HG02981 (cell line): Measurements from ENCODE around the gene SLAIN1.
A peak's percentile ranks its signal among the peaks of the same experiment; 100 is the strongest.
"Not testable (repeated sequence)": the region's sequence is repeated elsewhere in the genome, so short reads cannot be mapped to it uniquely, and the experiment has no call there.

Experiments used
- ATAC-seq: cut with Tn5 transposase; IDR thresholded peaks from one replicate; pipeline ENCODE4 v1.9.1; 2021; ENCODE audit warnings: mild to moderate bottlenecking, moderate library complexity; ENCODE audit not compliant: unreplicated experiment

Gene SLAIN1

GRCh38 chr13:77697217-77698103 is at the start of gene SLAIN1:
Gene SLAIN1 (plus strand): TSS chr13:77697687. CDS start chr13:77697914, 227 bp downstream.
- ATAC-seq, result peak; percentile 62

GRCh38 chr13:77650409-77650808 is 47.1 kb upstream of the SLAIN1 start:
- no peak for ATAC-seq

GRCh38 chr13:77653301-77653700 is 44.2 kb upstream of the SLAIN1 start:
- no peak for ATAC-seq

DNA sequence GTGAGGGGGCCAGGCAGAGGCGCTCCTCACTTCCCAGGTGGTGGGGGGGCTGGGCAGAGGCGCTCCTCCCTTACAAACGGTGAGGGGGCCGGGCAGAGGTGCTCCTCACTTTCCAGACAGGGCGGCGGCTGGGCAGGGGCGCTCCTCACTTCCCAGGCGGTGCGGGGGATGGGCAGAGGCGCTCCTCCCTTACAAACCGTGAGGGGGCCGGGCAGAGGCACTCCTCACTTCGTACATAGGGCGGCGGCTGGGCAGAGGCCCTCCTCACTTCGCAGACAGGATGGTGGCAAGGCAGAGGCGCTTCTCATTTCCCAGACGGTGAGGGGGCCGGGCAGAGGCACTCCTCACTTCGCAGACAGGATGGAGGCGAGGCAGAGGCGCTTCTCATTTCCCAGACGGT is 37.5 kb upstream of the SLAIN1 start:
- not testable (repeated sequence) for ATAC-seq

- ATAC-seq, result no peak
Measured at GRCh38 chr13:77660841-77661250, 36.6 kb upstream of the SLAIN1 start.

DNA sequence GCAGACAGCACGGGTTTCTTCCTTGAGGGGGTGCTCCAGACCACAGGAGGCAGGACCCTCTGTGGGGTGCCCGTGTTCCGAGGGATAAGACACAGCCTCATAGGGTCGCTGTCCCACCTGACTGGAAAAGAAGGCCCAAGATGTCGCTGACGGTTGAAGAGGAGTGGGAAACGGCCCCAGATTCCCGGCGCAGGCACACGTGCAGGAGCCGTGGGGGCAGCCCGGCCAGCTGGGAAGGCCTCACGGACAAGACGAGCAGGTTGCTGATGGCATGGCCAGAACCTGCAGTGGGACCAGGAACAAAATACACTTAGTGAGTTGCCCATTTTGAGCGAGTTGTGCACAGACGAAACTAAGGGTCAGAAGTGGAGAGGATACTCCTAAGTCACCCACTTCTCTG is 35.2 kb upstream of the SLAIN1 start:
- not testable (repeated sequence) for ATAC-seq

GRCh38 chr13:77662831-77663230 is 34.7 kb upstream of the SLAIN1 start:
- not testable (repeated sequence) for ATAC-seq

DNA sequence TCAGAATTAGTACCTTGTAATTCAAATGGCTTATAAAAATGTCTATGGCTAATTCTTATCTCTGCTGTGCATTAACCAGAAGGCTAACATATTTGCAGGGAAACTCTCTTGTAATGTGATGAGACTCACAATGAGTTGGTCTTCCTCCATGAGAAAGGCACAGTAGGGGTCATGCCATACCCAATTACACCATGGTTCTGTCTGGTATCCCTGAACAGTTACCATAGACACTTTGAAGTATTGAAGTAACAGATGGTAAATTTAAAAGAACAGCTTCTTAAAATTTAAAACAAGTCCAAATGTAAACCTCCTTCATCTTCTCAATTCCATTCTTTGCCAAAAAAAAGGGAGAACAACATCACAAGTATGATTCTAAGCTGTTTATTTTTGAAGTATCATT is 22.6 kb upstream of the SLAIN1 start:
- no peak for ATAC-seq

DNA sequence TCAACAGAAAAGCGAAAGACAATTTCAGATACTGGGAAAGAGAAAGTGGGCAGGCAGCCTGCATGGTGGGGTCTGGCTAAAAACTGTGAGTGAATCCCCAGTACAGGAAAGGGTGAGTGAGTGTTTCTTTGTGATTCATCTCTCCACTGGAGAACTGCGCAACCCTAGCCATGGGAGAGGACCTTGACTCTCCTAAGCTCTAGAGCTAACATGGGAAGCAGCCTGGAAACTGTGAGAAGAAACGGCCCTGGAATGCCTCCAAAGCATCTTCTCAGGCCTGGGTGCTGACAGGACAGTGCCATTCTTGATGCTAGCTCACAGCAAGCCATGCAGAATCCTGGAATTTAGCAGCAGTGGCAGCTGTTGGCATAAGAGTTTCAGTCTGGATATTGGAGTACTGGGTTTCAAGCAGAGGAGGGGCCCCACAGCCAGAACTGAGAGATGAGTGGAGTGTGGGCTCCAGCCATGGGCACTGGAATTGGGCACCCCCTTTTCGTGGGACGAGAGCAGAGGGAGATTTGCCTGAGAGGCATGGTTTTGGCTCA is 18.7 kb upstream of the SLAIN1 start:
- ATAC-seq, result no peak

- ATAC-seq, result no peak
Measured at GRCh38 chr13:77687799-77688198, 9.7 kb upstream of the SLAIN1 start.

- no peak for ATAC-seq
Measured at GRCh38 chr13:77691871-77692270, 5.6 kb upstream of the SLAIN1 start.

GRCh38 chr13:77692746-77693448 is 4.6 kb upstream of the SLAIN1 start:
- no peak for ATAC-seq

DNA sequence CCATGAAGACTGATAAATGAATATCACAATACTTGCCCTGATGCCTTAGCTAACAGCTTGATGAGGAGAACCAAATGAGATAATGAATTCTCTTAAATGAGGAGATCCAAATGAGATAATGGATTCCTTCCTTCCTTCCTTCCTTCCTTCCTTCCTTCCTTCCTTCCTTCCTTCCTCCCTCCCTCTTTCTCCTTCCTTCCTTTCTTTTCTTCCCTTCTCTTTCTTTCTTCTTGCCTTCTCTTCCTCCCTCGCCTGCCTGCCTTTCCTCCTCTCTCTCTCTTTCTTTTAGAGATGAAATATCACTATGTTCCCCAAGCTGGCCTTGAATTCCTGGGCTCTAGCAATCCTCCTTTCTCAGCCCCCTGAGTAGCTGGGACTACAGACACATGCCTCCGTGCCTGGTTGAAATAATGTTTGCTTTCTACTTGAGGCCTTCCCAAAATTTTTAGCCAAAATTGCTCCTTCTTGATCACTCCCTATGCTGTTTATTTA is 4.0 kb upstream of the SLAIN1 start:
- no peak for ATAC-seq

- no peak for ATAC-seq
Measured at GRCh38 chr13:77696006-77696878, 1.2 kb upstream of the SLAIN1 start.

DNA sequence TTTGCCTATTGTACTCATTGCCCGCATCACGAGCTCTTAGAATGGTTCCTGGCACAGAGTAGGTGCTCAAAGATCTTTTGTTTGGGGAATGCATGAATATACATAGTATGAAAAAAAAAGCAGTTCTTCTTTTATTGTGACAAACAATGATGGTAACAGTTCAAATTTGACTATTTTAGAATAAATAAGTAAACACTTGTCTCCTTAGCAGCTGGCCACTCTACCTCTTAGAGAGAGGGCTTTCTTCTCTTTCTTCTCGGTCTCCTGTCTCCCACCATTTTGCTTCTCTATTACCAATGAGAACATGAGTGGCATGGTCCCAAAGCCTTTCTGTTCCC is 639 bp upstream of the SLAIN1 start:
- peak; percentile 2 for ATAC-seq

DNA sequence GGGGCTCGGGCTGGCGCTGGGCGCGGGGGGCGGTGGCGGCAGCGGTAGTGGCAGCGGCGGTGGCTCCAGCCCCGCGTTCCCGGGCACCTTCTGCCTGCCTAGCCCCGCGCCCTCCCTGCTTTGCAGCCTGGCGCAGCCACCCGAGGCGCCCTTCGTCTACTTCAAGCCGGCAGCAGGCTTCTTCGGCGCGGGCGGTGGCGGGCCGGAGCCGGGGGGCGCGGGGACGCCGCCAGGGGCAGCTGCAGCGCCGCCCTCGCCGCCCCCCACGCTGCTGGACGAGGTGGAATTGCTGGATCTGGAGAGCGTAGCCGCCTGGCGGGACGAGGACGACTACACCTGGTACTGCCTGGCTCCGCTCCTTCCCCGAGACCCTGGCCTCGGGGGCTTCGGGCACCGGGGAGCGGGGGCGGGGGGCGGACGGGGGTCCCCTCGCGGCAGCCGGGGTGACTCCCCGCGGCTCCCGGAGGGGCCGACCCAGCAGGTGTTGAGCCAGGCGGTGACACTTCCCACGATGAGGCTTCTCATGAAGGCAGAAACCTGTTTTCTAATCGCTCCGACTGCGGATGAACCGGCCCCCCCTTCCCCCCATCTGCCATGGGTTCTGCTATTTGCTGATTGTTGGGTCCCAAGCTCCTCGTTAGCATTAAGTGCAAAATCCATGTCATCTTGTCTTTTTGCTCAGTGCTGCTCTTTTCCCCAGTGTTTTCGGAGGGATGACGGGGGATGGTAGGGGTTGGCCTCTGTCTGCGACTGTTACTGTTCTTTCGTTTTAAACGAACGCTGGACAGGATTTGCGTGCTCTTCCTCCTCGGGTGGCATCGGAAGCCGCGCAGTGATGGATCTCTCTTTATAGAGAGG is 943 bp downstream of the SLAIN1 start:
- ATAC-seq, result peak; percentile 28

GRCh38 chr13:77699059-77699680 is 1.7 kb downstream of the SLAIN1 start:
- no peak for ATAC-seq

GRCh38 chr13:77701305-77701704 is 3.8 kb downstream of the SLAIN1 start:
- ATAC-seq, result no peak

DNA sequence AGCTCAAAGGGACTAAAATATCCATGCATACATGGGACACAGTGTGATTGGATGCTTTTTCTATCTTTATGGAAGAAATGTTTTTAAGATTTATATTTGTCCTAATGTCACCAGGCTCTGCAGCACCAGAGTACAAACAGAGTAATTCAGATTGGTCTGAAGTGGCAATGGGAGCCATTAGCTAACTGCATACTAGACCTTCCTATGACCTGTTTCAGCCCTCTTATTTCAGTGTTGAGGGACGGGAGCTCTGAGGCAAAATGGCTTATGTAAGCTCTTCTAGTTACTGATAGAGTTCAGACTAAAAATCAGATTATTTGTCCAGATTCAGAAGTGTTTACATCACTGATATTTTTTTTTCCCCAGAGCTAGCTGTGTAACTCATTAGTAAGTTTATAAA is 4.9 kb downstream of the SLAIN1 start:
- ATAC-seq, result no peak
